SW 1271 (cell line): ENCODE results near the gene WT1.
"Not testable (repeated sequence)": the region's sequence is repeated elsewhere in the genome, so short reads cannot be mapped to it uniquely, and the experiment has no call there.

Experiments
- DNase-seq, 2 experiments: peaks; one replicate each; lab custom pipeline; 2025; lab: John Stamatoyannopoulos, UW

The WT1 gene

DNA sequence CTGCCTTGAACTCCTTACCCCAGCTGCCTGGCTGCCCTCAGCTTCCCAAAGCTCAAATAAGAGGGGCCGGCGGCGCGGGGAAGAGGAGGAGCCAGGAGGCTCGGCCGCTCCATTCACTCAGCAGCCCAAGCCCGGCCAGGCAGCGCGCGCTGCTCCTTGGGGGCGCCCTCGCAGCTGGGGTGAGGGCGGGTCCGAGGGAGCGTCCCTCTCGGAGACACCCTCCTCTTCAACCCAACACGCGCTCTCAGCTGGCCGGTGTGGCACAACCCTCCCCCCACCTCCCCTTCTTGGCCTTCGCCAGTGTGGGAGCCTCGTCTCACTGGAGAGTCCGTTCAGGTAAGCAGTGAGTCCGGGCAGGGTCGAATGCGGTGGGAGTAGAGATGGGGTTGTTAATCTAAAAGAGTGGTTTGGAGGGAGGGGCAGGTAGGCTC lies at the start of gene WT1:
Gene WT1 (minus strand): TSS at position 29 of the 431 bp plus-strand sequence.
- DNase-seq, result peak in 1 of 2 experiments; percentile 36

DNA sequence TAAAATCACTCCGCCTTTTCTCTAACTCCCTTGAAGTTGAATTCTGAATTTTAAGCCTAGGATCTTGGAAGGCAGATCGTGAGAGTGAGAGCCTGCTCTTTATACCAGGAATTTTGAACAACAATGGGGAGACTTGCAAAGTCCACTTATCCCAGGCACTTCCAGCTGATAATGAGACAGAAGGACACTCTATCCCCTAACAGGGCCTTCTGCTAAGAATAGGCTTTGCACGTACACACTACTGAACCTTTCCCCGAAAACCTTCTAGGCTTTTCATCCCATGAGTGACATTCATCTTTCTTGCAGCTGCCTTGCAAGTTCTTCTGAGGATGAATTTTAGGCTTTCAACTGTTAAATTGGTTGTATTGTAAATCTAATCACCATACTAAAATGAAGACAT lies 44.0 kb upstream of the WT1 start:
- DNase-seq, result no peak

DNA sequence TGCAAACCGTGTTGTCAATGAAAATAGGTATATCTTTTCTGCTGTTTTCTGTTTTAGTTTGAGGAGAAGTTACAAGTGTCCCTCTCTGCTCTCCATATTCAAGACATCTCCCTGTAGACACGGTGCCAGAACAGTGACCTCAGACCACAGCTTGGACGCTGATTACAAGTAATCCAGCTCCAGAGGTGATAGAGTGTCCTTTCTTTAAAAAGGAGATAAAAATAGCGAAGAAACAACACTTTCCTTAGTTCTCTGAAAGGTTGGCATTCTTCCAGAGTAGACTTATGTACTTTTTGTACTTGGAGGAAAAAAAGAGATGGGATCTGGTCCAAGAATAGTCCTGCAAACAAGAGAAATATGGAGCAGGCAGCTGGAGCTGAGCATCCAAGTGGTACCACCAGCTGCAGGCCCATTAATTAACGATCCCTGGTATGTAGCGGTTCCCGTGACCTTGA lies 43.0 kb upstream of the WT1 start:
- no peak for DNase-seq

DNA sequence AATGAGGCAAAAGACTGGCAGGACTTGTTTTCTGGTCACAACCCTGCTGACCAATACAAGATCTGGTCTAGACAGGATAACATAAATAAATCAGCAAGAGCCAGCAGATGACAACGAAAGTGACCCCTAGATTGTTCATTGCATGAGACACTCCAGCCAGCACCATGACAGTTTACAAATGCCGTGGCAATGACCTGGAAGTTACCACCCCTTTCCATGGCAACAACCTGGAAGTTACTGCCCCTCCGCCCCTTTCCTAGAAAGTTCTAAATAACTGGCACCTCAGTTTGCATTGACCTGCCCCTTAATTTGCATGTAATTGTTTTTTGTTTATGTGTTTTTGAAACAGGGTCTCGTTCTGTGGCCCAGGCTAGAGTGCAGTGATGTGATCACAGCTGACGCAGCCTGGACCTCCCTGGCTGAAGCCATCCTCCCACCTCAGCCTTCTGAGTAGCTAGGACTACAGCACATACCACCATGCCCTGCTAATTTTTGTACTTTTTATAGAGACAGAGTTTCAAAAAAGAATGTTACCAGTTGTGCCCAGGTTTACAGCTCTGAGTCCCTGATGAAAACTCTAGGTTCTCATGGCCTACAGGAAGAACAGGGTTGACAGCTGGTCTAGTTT lies 38.1 kb upstream of the WT1 start:
- no peak for DNase-seq

DNA sequence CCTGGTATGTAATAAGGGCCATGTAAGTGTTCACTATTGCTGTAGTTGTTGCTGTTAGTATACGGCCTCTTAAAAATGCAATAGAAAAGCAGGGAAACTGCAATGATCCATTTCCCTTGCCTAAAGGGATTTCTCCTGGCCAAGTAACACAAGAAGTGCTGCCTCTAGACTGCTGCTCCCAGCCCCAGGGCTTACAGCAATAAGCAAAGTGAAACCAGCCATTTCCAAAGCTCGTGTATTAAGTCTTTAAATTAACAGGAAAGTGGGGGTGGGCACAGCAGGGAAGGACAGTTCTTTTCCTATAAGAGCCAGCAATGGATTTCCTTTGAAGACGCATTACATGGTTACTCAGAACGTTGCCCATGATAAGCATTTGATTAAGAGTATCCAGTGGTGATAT lies 36.9 kb upstream of the WT1 start:
- no peak for DNase-seq

DNA sequence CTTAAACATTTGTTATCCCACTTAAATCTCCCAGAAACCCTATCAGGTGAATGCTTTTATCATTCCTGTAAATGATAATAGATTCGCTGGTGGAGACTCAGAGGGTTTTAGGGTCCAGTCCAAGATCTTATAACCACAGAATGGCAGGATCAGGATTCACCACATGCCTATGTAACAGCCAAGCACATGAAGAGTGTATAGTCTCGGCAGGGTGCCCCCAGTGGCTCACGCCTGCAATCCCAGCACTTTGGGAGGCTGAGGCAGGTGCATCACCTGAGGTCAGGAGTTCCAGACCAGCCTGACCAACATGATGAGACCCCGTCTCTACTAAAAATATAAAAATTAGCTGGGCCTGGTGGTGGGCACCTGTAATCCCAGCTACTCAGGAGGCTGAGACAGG lies 36.2 kb upstream of the WT1 start:
- DNase-seq, result not testable (repeated sequence)

DNA sequence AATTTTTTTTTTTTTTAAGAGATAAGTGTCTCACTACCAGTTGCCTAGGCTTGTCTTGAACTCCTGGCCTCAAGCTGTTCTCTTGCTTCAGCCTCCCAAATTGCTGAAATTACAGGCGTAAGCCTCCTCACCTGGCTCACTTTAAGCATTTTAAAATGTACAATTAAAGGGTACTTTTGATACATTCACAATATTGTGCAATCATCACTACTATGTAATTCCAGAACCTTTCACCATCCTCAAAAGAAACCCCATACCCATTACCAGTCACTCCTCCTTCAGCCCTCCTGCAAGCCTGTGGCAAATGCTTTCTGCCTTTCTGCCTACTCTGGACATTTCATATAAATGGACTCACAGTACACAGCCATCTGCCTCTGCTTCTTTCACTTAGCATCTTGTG lies 34.5 kb upstream of the WT1 start:
- DNase-seq, result no peak

DNA sequence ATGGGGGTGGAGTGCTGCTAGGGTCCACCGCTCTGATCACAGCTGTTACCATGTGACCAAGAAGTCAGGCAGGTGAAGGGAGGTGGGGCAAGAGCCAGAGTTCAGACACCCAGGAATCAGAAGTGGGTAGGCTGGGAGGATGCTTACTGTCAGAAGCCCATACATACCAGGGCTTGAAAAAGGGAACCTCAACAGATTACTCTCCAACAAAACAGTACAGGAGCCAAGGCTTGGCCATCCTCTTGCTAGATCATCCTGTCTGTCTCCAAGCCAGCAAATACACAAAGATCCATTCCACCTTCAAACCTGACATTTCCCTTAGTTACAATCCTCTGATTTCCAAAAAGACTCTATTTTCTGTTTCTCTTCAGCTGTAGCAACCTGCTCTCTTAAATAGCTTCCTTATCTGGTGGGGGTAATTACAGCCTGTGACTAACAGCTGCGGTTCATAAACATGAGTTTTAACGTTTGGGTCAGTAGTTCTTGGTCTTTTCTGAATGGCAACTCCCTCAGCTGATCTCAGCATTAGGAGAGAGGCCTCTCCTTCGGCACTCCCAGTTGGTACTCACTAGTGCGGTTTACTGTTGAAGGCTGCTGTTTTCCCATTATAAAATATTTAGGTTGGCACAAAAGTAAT lies 31.1 kb upstream of the WT1 start:
- no peak for DNase-seq

DNA sequence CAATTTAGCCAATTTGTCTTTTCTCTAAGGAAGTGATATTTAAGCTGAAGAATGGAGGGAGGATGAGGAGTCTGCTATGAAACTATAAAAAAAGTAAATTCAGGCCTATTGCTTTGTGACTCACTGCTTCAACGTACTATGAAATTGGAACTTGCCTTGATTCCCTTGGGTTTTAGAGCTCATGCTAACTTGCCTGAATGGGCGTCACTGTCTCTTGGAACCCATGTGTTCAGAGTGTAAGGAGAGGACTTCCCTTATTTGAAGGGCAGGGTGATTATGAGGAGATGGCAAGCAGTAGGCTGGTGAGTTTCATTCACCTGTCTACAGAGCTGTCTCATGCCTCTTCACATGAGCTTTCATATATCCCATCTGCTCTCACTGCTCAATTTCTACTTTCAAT lies 28.7 kb upstream of the WT1 start:
- no peak for DNase-seq

DNA sequence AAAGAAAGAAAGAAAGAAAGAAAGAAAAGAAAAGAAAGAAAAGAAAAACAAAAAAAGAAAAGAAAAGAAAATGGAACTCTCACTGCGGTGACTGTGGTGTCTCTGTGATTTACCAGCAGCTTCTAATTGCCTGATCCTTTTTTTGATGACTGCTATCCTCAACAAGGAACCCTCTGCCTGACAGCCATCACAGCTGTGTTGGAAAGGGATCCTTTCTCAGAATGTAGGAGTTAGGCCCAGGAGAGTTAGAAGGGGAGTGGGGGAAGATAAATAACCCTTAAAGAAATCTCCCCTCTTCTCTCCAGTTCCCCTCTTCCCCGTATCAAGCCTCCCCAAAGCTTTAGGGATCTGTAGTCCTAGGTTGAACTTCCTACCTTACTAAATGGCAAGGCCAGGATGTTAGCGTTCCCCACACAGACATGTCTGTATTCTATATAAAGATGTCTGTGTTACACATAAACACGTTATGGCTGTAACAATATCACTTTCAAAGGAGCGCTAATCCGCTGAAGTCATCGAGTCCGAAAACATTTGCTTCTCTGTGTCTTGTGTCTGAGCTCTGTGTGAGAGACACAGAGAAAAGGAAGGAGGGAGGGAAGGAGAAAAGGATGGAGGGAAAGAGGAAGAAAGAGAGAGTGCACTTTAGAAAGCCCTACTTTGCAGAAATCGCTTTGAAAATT lies 26.8 kb upstream of the WT1 start:
- no peak for DNase-seq

DNA sequence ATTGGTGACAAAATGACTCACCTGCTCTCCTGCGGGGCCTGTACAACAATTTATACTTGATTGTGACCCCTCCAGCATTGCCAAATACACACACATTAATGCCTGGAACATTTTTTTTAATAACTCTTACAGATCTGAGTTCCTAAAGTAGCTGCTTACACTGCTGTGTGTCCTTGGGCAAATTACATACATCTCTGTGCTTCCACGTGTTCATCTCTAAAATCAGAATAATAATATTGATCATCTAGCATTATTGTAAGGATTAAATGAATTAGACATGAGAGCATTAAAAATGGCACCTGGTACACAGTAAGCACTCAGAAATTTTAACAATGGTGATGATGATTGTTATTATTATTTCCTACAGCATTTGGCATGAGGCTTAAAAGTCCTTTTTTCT lies 21.5 kb upstream of the WT1 start:
- DNase-seq, result no peak

DNA sequence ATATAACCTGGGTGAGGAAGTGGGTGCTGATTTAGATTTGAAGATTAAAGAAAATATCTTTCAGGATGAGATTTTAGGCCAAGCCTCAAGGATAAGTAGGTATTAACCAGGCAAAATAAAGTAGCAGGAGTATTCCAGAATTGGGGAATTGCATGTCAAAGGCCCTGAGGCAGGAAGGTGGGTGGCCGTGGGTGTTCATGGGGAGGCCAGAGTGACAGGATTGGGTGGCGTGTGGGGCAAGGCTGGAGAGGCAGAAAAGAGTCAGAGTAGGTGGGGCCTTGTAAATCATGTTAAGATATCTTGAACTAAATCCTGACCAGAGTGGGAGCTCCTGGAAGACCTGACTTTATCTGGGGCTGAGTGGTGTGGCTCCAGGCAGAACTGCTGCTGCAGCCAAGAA lies 19.7 kb upstream of the WT1 start:
- DNase-seq, result no peak

DNA sequence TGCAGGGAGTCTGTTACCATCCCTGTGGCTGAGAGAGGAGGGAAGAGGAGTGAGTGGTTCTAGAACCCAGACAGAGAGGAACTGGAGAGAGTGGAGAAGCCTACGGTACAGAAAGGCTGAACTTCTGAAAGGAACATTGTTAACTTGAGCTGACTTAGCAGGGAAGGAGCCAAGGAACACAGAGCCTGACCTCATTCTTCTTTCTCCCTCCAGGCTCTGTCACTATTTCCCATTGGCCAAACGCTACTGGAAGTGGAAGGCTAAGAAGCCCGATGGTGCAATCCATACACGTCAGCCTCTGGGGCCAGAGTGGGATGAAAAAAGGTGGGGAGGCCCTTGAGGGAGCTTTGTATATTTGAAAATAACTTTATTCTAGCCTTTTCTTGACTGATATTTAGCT lies 16.5 kb upstream of the WT1 start:
- DNase-seq, result no peak

DNA sequence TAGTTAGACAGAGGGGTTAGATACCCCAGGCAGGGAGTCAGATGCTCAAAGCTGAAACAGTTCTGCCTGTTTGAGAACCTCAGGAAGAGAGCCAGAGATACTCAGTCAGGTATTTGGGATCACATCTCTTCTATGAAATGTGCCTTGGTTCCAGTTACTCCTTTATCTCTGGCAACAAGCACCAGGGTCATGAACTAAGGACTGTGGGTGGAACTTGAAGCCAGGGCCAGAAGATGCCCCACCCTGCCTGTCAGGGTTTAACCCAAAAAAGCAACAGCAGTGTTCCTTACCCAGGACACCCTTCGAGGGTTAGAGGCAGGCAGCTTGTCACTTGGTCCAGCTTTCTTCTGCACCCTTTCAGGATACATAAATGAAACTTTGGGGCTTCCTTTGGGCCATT lies 15.0 kb upstream of the WT1 start:
- no peak for DNase-seq

DNA sequence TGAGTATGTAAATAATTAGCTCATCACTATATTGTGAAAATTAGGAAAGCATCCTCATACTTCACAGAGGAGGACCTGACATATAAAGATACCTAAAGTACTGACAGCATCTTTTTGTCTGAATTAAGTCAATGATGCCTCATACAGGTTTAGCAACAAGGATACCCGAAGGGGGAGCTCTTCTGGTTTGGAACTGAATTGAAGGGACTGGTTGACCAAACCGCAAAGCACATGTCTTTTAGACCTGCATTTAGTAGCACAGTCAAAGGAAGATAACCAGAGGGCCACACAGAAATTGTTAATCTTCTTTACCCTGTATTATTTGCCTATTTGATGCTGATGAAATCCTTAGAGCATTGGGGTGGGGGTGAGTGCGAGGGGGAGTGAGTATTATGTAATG lies 12.9 kb upstream of the WT1 start:
- peak in 1 of 2 experiments; percentile 21 for DNase-seq

DNA sequence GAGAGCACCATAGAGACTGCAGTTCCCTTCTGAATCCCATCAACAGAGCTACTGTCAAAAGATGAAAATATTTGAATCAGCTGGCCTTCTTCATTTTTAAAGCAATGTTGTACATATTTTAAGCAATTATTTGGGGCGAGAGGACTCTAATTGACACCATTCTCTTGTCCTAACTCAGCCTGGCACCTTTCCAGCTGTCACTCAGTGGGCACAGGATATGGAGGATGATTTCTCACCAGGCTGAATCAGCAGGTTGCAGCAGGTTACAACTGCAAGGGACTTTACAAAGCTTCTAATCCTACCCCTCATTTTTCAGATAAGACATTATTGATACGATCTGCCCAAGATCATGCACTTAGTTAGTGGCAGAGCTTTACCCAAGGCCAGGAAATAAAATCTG lies 11.9 kb upstream of the WT1 start:
- no peak for DNase-seq

DNA sequence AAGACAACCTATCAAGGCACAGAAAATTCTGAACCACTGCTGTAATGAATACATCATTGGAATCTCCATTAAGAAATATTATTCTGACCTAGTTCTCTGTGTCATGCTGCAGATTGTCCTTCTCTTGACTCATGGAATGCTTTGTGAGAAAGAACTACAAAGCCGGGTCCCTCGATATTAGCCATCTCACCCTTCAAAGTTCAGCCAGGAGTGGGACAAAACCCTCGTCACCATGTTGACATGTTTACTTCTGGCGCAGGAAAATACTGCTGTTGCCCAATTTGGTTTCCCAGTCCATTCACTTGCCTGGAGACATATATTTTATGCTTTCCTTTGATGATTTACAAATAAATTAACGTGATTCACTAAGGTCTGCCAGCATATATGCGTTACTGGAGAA lies 10.9 kb upstream of the WT1 start:
- DNase-seq, result no peak

DNA sequence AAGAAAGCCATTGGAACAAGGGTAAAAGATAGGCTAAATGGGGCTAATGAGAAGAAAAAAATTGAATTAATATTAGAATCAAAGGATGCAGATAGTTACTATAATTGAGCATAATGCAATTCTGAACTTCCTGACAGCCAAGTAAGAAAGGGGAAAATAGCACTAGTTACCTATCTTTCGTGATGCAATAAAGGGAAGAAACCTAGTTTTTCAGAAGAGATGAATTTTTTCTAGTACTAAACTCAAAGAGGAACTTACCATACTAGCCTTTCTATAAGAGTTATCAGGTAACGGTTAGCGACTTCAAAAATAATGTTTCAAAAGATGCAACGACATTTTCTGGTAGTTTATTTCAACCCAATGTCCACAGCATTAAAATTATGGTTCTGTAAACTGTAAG lies 8.8 kb upstream of the WT1 start:
- no peak for DNase-seq

DNA sequence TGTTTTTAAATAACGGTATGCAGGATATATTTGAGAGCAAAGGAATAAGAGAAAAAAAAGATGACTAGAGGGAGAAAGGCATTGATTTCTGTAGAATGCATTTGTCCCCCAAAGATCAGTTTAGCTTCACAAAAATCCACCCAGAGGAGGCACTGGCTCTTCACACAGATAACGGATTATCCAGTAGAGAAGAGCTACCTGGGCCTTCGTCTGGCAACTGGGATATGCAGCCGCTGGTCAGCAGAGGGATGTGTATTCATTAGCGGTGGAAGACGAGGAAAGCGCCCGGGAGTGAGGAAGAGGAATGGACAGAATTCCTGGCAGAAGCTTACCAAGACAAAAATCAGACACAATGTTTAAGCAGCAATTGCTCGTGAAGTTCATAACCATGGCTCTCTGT lies 5.6 kb upstream of the WT1 start:
- DNase-seq, result no peak

DNA sequence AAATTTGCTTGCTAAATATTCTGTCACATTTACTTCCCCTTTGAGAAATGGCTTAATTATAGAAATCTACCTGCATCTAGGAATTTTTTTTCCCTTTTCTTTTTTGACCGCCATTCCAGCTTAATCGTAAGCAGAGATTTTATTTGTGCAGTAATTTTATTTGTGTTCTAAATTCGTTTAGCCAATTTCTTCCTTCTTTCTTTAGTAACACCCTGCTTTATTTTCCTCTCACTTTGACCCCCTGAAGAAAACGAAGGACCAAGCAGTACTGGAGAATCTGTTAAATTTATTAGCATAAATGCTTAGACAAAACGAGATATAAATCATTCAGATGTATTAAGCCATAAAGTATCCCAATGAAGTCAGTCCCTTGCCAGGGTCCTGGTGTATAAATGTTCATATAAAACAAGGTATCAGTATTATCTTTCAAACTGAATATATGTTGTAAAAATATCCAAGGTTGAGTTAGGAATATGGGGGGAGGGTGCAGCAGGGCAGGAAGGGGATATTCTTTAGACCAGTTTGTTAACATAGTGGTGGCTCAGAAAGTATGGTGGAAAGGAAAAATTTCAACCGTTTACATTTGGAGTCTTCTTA lies 5.1 kb upstream of the WT1 start:
- DNase-seq, result no peak

DNA sequence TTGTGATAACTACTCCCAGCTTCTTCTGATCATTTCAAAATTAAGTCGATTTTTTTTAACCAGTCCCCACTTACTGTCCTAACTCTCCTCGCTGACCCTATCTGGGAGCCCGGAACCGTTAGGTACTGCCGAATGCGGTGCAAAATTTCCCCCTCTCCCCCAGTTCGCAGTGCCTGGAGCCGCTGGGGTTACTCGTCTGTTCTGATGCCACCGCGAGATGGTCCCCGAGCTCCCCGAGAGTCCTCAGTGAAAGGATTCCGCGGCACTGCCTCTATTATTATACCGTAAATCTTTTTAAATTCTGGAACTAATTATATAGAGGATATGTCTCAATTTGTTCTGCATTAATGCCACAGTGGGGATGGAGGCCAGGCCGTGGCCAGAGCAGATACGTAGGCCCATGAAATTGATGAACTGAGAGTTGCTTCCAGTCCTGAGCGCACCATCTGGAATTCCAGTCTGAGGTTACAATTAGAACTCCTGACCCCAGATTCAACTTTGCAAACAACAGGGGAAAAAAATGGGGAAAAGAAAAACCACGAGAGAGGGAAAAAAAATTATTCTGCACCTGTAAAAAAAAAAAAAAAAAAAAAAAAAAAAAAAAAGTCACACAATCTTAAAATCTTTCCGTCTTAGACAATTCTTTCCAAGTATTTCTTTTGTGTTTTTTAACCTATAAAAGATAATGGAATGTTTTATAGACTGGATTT lies 4.3 kb upstream of the WT1 start:
- no peak for DNase-seq

DNA sequence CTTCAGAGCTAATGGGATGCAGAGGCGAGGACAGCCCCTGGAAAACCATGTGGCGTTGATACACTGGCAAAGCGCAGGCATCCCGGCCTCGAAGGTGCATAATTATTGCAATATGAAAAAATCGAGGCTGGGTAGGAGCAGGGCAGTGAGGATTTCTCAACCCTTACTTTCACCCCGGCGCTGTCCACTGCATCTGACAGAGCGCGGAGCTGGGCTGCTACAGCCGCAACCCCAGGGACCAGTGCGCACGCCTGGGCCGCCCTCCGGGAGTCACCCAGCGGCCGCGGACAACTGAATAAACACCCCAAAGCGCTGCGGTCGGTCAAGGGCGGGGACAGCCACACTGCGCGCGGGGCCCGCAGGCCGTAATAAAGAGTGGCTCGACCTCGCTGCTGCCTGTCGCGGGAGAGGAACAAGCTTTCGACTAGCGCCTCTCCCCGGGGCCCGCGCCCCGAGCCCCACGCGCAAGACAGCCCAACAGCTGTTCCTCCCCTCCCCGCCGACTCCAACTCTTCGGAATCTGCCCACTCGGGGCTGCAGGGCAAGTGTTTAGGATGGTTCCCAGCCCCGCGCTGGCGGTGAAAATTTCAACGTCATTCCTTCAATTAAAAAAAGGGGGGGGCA lies 3.6 kb upstream of the WT1 start:
- DNase-seq, result no peak
